Measurements from ENCODE around the gene RCBTB1. TPM values are rescaled to one million over a fixed set of nuclear protein-coding genes. Genes with fewer than 3 reads are reported as not detected.

Gene RCBTB1
- total RNA-seq, 1 experiment from 2014 or later, result 14.8 TPM

DNA sequence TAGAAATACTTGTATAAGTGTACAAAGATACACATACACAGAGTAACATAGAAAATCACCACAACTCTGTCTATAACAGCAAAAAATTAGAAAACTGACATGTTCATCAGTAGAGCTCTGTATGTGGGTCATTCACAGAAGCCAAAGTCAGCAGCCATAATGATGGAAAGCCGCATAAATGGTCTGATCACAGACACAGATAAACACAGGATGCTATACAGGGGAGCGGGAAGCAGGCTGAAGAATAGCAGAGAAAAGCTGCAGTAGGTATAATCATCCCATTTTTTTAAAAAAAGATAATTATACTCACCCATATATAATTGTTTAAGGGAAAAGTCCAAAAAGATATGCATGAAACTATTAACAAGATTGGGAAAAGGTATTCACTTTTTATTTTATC lies 31.5 kb downstream of the RCBTB1 start:
- in situ Hi-C loops (cut with HindIII; ENCODE audit: low pct_unique_long_range_greater_than_20kb, low sequenced_read_pairs) (no loop called here), intact Hi-C loops (cut with micrococcal nuclease; ENCODE audit: unreplicated experiment) (no loop called here)
- POLR2A ChIA-PET, result no interaction called here
- CTCF ChIA-PET, result no interaction called here
- DNase-seq (ENCODE audit: low read depth, low spot score), result no peak
- Histone ChIP-seq H3K27ac (ENCODE audit: low read length) (no peak overlapping the region), H3K27me3 (ENCODE audit: control insufficient read depth, insufficient read depth, low read length) (no peaks in the 10 kb centered on the region), H3K36me3 (ENCODE audit: control insufficient read depth, insufficient read depth, low read length) (no peaks in the 10 kb centered on the region), H3K4me1 (ENCODE audit: control insufficient read depth, insufficient read depth, low read length) (no peaks in the 10 kb centered on the region), H3K9me3 (ENCODE audit: control insufficient read depth, insufficient read depth, low read depth, low read length) (no peaks in the 10 kb centered on the region), H3K4me3 (ENCODE audit: low read depth in 2 of 2, low read length in 2 of 2) (no peak overlapping the region)
- BruUV-seq (replicated peaks), result no TSS peak
- TF ChIP-seq POLR2AphosphoS5 (IDR thresholded peaks at IDR 0.05; ENCODE audit: low read depth, low read length) (no peak), TCF7L2 (IDR thresholded peaks at IDR 0.05; ENCODE audit: low read depth, low read length) (no peak), SIN3A (IDR thresholded peaks at IDR 0.05; ENCODE audit: borderline replicate concordance, insufficient read depth, low read depth, low read length) (no peak)
- TF ChIP-seq, protein P1, sequence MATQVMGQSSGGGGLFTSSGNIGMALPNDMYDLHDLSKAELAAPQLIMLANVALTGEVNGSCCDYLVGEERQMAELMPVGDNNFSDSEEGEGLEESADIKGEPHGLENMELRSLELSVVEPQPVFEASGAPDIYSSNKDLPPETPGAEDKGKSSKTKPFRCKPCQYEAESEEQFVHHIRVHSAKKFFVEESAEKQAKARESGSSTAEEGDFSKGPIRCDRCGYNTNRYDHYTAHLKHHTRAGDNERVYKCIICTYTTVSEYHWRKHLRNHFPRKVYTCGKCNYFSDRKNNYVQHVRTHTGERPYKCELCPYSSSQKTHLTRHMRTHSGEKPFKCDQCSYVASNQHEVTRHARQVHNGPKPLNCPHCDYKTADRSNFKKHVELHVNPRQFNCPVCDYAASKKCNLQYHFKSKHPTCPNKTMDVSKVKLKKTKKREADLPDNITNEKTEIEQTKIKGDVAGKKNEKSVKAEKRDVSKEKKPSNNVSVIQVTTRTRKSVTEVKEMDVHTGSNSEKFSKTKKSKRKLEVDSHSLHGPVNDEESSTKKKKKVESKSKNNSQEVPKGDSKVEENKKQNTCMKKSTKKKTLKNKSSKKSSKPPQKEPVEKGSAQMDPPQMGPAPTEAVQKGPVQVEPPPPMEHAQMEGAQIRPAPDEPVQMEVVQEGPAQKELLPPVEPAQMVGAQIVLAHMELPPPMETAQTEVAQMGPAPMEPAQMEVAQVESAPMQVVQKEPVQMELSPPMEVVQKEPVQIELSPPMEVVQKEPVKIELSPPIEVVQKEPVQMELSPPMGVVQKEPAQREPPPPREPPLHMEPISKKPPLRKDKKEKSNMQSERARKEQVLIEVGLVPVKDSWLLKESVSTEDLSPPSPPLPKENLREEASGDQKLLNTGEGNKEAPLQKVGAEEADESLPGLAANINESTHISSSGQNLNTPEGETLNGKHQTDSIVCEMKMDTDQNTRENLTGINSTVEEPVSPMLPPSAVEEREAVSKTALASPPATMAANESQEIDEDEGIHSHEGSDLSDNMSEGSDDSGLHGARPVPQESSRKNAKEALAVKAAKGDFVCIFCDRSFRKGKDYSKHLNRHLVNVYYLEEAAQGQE (IDR thresholded peaks at IDR 0.05; ENCODE audit: insufficient read depth in 1 of 2, low read depth in 2 of 2, low read length in 1 of 2), result no peak
- ATAC-seq, result no peak

- ChIA-PET POLR2A (no interaction called here), CTCF (no interaction called here)
- TF ChIP-seq POLR2AphosphoS5 (IDR thresholded peaks at IDR 0.05; ENCODE audit: low read depth, low read length) (no peak), TCF7L2 (IDR thresholded peaks at IDR 0.05; ENCODE audit: low read depth, low read length) (no peak), SIN3A (IDR thresholded peaks at IDR 0.05; ENCODE audit: borderline replicate concordance, insufficient read depth, low read depth, low read length) (no peak)
- TF ChIP-seq, protein P2, sequence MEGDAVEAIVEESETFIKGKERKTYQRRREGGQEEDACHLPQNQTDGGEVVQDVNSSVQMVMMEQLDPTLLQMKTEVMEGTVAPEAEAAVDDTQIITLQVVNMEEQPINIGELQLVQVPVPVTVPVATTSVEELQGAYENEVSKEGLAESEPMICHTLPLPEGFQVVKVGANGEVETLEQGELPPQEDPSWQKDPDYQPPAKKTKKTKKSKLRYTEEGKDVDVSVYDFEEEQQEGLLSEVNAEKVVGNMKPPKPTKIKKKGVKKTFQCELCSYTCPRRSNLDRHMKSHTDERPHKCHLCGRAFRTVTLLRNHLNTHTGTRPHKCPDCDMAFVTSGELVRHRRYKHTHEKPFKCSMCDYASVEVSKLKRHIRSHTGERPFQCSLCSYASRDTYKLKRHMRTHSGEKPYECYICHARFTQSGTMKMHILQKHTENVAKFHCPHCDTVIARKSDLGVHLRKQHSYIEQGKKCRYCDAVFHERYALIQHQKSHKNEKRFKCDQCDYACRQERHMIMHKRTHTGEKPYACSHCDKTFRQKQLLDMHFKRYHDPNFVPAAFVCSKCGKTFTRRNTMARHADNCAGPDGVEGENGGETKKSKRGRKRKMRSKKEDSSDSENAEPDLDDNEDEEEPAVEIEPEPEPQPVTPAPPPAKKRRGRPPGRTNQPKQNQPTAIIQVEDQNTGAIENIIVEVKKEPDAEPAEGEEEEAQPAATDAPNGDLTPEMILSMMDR (IDR thresholded peaks at IDR 0.05), result no peak
- TF ChIP-seq, protein P1 (IDR thresholded peaks at IDR 0.05; ENCODE audit: insufficient read depth in 1 of 2, low read depth in 2 of 2, low read length in 1 of 2), result no peak
- H3K36me3 ChIP-seq (ENCODE audit: control insufficient read depth, insufficient read depth, low read length), result no peaks in the 10 kb centered on the region; the same call in 1 of the 2 replicates
- BruUV-seq (replicated peaks), result no TSS peak
- no peaks in the 10 kb centered on the region for H3K27me3 ChIP-seq (ENCODE audit: control insufficient read depth, insufficient read depth, low read length)
- DNase-seq (ENCODE audit: low read depth, low spot score), result no peak
- no peaks in the 10 kb centered on the region for H3K4me1 ChIP-seq (ENCODE audit: control insufficient read depth, insufficient read depth, low read length)
- intact Hi-C loops (cut with micrococcal nuclease; ENCODE audit: unreplicated experiment), result no loop called here
- in situ Hi-C loops (cut with HindIII; ENCODE audit: low pct_unique_long_range_greater_than_20kb, low sequenced_read_pairs), result no loop called here
- no peak overlapping the region for H3K4me3 ChIP-seq (ENCODE audit: low read depth in 2 of 2, low read length in 2 of 2)
- H3K27ac ChIP-seq (ENCODE audit: low read length), result no peak overlapping the region
- no peaks in the 10 kb centered on the region for H3K9me3 ChIP-seq (ENCODE audit: control insufficient read depth, insufficient read depth, low read depth, low read length)
- no peak for ATAC-seq
These were observed 34.3 kb downstream of the RCBTB1 start for GRCh38 chr13:49550942-49551644.
